ENCODE results near the gene VPREB3.
"Not testable (repeated sequence)": the region's sequence is repeated elsewhere in the genome, so short reads cannot be mapped to it uniquely, and the experiment has no call there.

The VPREB3 gene

DNA sequence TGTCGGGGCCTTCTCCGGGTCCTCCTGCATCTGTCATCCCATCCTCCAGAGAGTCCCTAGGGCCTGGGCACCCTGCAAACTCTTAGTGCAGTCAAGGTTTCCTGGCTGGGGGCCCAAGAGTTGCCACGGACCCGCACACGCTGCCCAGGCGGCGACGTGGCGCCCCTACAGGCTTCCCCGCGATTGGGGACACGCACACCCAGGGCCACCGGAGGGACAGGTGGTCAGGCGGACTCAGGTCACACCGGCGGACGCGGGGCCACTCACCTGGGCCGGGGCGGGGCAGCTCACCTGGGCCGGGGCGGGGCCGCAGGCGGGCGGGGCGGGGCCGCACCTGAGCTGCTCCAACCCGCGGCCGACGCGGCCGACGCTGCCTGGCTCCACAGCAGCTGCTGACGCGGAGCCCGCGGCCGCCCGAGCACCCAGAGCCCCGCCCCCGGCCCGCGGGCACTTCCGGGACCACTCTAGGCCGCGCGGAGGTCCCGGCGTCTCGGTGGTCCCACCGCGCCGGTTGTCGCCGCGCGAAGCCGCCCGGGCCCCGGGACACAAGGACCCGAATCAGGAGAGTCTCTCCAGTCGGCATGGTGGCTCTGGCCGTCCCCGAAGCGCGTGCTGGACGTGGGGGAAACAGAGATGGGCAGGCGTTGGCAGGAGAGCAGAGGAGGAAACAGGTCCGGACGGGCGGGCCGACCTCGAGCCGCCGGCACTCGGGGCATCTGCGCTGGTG is 3.3 kb downstream of the VPREB3 start, which contains the start of gene ZNF70:
TSS of gene ZNF70 (minus strand) at position 399 of the 727 bp plus-strand sequence. CDS start 5,972 bp downstream, outside the sequence.
- Histone ChIP-seq H3K27ac (ENCODE audit: low read depth, low read length, severe bottlenecking) (peak within 1 kb of the TSS; percentile 77), H3K4me3 (ENCODE audit: extremely low read depth, insufficient read depth, low read length, poor library complexity, severe bottlenecking) (peak within 1 kb of the TSS; percentile 89), H3K36me3 (ENCODE audit: control insufficient read depth, insufficient read depth, low read length) (peaks cover 10% of the 10 kb centered on the region), H3K4me1 (ENCODE audit: control insufficient read depth, insufficient read depth, low read length, poor library complexity, severe bottlenecking) (no peaks in the 10 kb centered on the region), H3K9me3 (ENCODE audit: control insufficient read depth, low read length) (no peaks in the 10 kb centered on the region)
- 1% methylated on average over 57 to 71 of the region's 78 CpGs for WGBS, 2 experiments (ENCODE audit: insufficient coverage in 2 of 2)

DNA sequence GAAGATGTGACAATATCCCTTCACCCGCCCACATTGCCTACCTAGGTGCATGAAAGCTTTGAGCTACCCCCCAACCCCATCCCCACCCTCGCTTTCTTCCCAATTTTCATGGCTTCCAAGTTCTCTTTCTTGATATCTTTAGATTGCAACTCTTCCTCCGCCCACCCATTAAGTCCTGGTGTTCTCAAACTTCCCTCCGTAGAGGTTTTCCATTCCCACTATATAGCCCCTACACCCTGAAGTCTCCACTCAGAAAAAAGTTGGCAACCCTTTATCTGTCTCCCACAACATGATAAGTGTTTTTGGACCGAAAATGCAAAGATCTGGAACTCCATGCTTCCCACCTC is 3.9 kb downstream of the VPREB3 start:
- 45 to 61% methylated on average over 4 to 5 of the region's 5 CpGs for WGBS, 2 experiments (ENCODE audit: insufficient coverage in 2 of 2)
- Histone ChIP-seq H3K36me3 (ENCODE audit: control insufficient read depth, insufficient read depth, low read length) (peaks cover 15% of the 10 kb centered on the region), H3K9me3 (ENCODE audit: control insufficient read depth, low read length) (no peaks in the 10 kb centered on the region), H3K4me1 (ENCODE audit: control insufficient read depth, insufficient read depth, low read length, poor library complexity, severe bottlenecking) (no peaks in the 10 kb centered on the region), H3K4me3 (ENCODE audit: extremely low read depth, insufficient read depth, low read length, poor library complexity, severe bottlenecking) (peak overlapping the region; percentile 89), H3K27ac (ENCODE audit: low read depth, low read length, severe bottlenecking) (peak overlapping the region; percentile 53)

DNA sequence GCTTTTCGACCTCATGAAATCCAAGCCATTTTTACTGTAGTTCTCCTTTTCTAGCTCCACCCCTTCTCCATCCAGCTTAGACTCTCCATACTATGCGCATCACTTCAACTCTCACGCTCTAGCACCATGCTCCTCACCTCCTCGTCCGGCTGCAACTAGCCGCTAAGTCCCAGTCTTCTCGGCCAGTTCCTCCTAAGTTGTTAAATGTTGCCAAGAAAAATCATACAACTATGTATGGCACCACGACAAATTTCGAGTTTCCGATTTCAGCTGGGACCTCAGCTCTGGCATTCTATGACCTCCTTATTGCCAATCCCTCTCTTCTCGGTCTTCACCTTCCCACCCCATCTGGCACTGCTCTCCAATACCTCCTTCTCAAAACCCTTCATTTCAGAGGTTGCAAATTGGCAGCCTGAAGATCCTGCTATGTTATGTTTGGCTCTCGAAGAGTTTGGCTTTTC is 4.4 kb downstream of the VPREB3 start:
- peak overlapping the region; percentile 89 for H3K4me3 ChIP-seq (ENCODE audit: extremely low read depth, insufficient read depth, low read length, poor library complexity, severe bottlenecking)
- H3K9me3 ChIP-seq (ENCODE audit: control insufficient read depth, low read length): no peaks in the 10 kb centered on the region

DNA sequence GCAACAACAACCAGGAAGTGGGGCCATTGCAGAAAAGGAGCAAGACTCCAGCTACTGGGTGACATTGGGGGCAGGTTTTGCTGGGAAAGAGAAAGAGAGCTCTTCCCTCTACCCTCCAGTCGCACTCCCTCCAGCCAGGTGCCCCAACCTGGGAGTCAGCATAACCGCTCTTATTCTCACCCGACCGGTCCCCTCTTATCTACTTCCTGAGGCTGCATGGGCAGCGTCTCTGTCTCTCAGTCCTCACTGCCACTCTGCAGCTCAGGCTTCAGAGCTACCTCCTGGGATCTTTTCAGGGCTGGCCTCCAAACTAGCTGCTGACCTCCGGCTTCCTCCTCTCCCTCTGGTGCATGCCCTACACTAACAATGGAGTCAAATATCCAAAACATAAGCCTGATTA is 8.4 kb downstream of the VPREB3 start:
- Histone ChIP-seq H3K27ac (ENCODE audit: low read depth, low read length, severe bottlenecking) (no peak overlapping the region), H3K36me3 (ENCODE audit: control insufficient read depth, insufficient read depth, low read length) (peaks cover 52% of the 10 kb centered on the region), H3K4me1 (ENCODE audit: control insufficient read depth, insufficient read depth, low read length, poor library complexity, severe bottlenecking) (no peaks in the 10 kb centered on the region), H3K4me3 (ENCODE audit: extremely low read depth, insufficient read depth, low read length, poor library complexity, severe bottlenecking) (no peak overlapping the region), H3K9me3 (ENCODE audit: control insufficient read depth, low read length) (no peaks in the 10 kb centered on the region)
- whole genome bisulfite sequencing, 2 experiments (ENCODE audit: insufficient coverage in 2 of 2): 93 to 97% methylated on average over 5 of the region's 6 CpGs

More for the DNA sequence above, 4.4 kb downstream of the VPREB3 start:
- Histone ChIP-seq H3K36me3 (ENCODE audit: control insufficient read depth, insufficient read depth, low read length) (peaks cover 19% of the 10 kb centered on the region), H3K4me1 (ENCODE audit: control insufficient read depth, insufficient read depth, low read length, poor library complexity, severe bottlenecking) (no peaks in the 10 kb centered on the region), H3K27ac (ENCODE audit: low read depth, low read length, severe bottlenecking) (no peak overlapping the region)
- 93 to 95% methylated on average over 11 to 12 of the region's 12 CpGs for WGBS, 2 experiments (ENCODE audit: insufficient coverage in 2 of 2)

DNA sequence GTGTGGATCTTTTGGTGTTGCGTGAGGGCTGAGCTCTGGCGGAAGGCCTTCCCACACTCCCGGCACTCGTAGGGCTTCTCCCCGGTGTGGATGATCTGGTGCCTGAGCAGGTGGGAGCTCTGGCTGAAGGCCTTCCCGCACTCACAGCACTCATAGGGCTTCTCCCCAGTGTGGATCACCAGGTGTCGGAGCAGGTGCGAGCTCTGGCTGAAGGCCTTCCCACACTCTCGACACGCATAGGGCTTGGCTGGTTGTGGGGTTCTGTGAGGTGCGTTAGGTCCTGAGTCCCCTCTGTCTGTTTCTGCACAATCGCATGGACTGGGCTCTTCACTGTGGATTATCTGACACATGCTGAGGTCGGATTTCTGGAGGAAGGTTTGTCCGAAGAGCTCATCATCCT is 9.7 kb downstream of the VPREB3 start:
- H3K27ac ChIP-seq (ENCODE audit: low read depth, low read length, severe bottlenecking): no peak overlapping the region
- no peaks in the 10 kb centered on the region for H3K4me1 ChIP-seq (ENCODE audit: control insufficient read depth, insufficient read depth, low read length, poor library complexity, severe bottlenecking)
- no peaks in the 10 kb centered on the region for H3K9me3 ChIP-seq (ENCODE audit: control insufficient read depth, low read length)
- WGBS, 2 experiments (ENCODE audit: insufficient coverage in 2 of 2): 94 to 96% methylated on average over 12 to 14 of the region's 14 CpGs
- peaks cover 52% of the 10 kb centered on the region for H3K36me3 ChIP-seq (ENCODE audit: control insufficient read depth, insufficient read depth, low read length)
- H3K4me3 ChIP-seq (ENCODE audit: extremely low read depth, insufficient read depth, low read length, poor library complexity, severe bottlenecking): no peak overlapping the region

DNA sequence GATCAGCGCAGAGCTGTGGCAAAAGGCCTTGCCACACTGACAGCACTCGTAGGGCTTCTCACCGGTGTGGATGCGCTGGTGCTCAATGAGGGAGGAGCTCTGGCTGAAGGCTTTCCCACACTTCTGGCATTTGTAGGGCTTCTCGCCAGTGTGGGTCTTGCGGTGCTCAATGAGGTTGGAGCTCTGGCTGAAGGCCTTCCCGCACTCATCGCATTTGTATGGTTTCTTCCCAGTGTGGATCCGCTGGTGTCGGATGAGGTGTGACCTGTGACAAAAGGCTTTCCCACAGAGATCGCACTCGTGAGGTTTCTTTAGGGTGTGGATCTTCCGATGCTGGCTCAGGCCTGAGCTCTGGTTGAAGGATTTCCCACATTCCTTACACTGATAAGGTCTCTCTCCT is 10.2 kb downstream of the VPREB3 start:
- WGBS, 2 experiments (ENCODE audit: insufficient coverage in 2 of 2): 96 to 99% methylated on average over 13 of the region's 13 CpGs
- H3K4me1 ChIP-seq (ENCODE audit: control insufficient read depth, insufficient read depth, low read length, poor library complexity, severe bottlenecking): no peaks in the 10 kb centered on the region

DNA sequence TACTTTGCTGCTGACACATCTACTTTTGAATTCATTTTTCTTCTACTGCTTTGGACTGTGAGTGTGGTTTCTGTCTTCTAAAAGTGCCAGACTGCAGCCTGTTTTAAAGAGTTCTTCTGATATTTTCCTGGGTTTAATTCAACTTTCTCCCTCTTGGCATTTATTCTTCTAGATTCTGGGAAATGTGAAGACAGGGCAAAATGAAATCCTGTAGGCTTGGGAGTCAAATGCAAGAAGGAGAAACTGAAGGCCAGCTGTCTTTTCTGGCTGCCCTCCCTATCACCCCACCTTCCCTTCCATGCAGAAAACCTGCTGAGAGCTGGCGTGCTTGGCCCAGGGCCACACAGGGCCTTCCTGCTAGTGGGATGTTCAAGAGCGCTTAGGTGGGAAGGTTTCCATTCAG is 10.9 kb downstream of the VPREB3 start:
- WGBS, 2 experiments (ENCODE audit: insufficient coverage in 2 of 2): 89% methylated on average over 2 of the region's 2 CpGs; no CpG with 5 or more reads in 1 of the 2 experiments
- no peak overlapping the region for H3K4me3 ChIP-seq (ENCODE audit: extremely low read depth, insufficient read depth, low read length, poor library complexity, severe bottlenecking)
- H3K27ac ChIP-seq (ENCODE audit: low read depth, low read length, severe bottlenecking): no peak overlapping the region

More for the DNA sequence above, 10.2 kb downstream of the VPREB3 start:
- Histone ChIP-seq H3K4me3 (ENCODE audit: extremely low read depth, insufficient read depth, low read length, poor library complexity, severe bottlenecking) (no peak overlapping the region), H3K27ac (ENCODE audit: low read depth, low read length, severe bottlenecking) (no peak overlapping the region), H3K9me3 (ENCODE audit: control insufficient read depth, low read length) (no peaks in the 10 kb centered on the region), H3K36me3 (ENCODE audit: control insufficient read depth, insufficient read depth, low read length) (peaks cover 52% of the 10 kb centered on the region)

DNA sequence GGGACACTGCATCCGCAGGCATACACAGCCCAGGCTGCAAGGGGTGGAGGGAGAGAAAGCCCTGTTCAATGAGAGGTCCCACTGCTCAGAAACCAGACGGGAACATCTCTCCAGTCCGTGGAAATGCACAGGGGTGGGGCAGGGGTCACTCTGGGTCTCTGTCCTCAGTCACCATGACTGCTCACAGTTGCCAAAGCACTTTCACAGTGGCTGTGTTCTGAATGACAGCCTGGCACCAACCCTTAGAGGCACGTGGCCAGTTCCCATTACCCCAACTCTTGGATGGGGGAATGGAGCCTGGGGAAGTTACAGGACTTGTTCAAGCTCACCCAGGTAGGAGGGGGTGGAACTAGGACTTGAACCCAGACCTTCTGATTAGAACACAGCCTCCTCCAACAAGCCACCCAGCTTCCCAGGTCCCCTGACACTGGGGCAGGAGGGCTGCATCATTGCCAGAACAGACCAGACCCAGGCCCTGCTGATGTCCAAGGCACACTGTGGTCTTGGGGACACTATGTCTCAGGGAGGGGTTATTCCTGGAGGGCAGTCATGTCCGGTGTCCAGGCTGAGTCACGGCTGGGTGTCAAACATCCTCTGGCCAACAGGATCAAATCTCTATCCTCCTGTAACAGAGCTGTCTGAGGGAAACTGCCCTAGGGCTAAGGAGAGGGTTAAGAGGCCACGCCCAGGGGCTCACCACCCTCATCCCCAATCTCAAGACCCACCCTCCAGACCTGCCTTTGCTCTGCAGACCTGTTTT is 11.5 kb downstream of the VPREB3 start:
- H3K36me3 ChIP-seq (ENCODE audit: control insufficient read depth, insufficient read depth, low read length): peaks cover 49% of the 10 kb centered on the region
- H3K4me3 ChIP-seq (ENCODE audit: extremely low read depth, insufficient read depth, low read length, poor library complexity, severe bottlenecking): no peak overlapping the region
- H3K4me1 ChIP-seq (ENCODE audit: control insufficient read depth, insufficient read depth, low read length, poor library complexity, severe bottlenecking): no peaks in the 10 kb centered on the region
- H3K27ac ChIP-seq (ENCODE audit: low read depth, low read length, severe bottlenecking): no peak overlapping the region
- no peaks in the 10 kb centered on the region for H3K9me3 ChIP-seq (ENCODE audit: control insufficient read depth, low read length)
- 88 to 100% methylated on average over 4 to 5 of the region's 7 CpGs for WGBS, 2 experiments (ENCODE audit: insufficient coverage in 2 of 2)

More for the DNA sequence above, 10.9 kb downstream of the VPREB3 start:
- H3K36me3 ChIP-seq (ENCODE audit: control insufficient read depth, insufficient read depth, low read length): peaks cover 52% of the 10 kb centered on the region
- no peaks in the 10 kb centered on the region for H3K4me1 ChIP-seq (ENCODE audit: control insufficient read depth, insufficient read depth, low read length, poor library complexity, severe bottlenecking)
- H3K9me3 ChIP-seq (ENCODE audit: control insufficient read depth, low read length): no peaks in the 10 kb centered on the region

DNA sequence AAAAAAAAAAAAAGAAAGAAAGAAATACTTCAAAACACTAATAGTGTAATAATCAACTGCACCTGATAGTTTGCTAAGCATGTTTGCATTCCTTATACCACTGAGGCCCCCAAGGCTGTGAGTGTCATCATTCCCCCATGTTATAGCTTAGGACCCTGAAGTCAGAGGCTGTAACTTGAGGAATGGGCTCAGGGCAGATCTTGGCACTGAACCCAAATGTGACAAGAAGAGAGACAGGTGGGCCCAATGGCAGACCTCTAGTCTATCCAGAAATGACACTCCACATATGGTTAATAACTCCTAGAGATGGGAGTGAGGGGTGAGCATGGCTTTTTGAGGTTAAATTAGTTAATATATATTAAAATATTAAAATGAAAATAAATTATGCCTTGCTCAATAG is 16.5 kb downstream of the VPREB3 start:
- Histone ChIP-seq H3K27ac (ENCODE audit: low read depth, low read length, severe bottlenecking) (no peak overlapping the region), H3K4me1 (ENCODE audit: control insufficient read depth, insufficient read depth, low read length, poor library complexity, severe bottlenecking) (no peaks in the 10 kb centered on the region), H3K4me3 (ENCODE audit: extremely low read depth, insufficient read depth, low read length, poor library complexity, severe bottlenecking) (no peak overlapping the region), H3K9me3 (ENCODE audit: control insufficient read depth, low read length) (no peaks in the 10 kb centered on the region), H3K36me3 (ENCODE audit: control insufficient read depth, insufficient read depth, low read length) (peaks cover 11% of the 10 kb centered on the region)

DNA sequence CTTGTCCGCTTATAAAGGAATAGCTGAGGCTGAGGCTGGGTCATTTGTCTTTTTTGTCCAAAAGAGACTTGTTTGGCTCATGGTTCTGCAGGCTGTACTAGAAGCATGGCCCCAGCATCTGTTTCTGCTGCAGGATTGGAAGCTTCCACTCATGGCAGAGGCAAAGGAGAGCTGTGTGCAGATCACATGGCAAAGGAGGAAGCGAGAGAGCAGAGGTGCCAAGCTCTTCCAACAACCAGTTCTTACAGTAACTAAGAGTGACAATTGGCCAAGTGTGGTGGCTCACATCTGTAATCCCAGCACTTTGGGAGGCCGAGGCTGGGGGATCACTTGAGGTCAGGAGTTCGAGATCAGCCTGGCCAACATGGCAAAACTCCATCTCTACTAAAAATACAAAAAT is 26.1 kb downstream of the VPREB3 start:
- not testable (repeated sequence) for H3K36me3 ChIP-seq (ENCODE audit: control insufficient read depth, insufficient read depth, low read length); H3K9me3 ChIP-seq (ENCODE audit: control insufficient read depth, low read length); H3K27ac ChIP-seq (ENCODE audit: low read depth, low read length, severe bottlenecking); H3K4me1 ChIP-seq (ENCODE audit: control insufficient read depth, insufficient read depth, low read length, poor library complexity, severe bottlenecking); H3K4me3 ChIP-seq (ENCODE audit: extremely low read depth, insufficient read depth, low read length, poor library complexity, severe bottlenecking)
- WGBS, 2 experiments (ENCODE audit: insufficient coverage in 2 of 2): 80 to 94% methylated on average over 1 to 2 of the region's 4 CpGs

DNA sequence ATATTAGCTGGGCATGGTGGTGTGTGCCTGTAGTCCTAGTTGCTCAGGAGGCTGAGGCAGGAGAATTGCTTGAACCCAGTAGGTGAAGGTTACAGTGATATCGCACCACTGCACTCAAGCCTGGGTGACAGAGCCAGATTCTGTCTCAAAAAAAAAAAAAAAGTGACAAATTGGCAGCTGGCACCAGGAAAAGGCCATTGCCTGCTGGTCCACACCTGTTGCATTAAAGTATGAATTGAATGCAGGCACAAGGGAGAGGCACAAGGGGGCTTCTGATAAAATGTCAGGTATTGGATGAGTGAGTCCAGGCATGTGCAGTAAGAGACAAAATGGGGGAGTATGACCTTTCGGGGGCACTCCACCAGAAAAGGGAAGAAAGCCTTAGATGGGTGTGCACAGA is 31.5 kb downstream of the VPREB3 start:
- H3K36me3 ChIP-seq (ENCODE audit: control insufficient read depth, insufficient read depth, low read length): no peaks in the 10 kb centered on the region
- no peaks in the 10 kb centered on the region for H3K9me3 ChIP-seq (ENCODE audit: control insufficient read depth, low read length)
- no peak overlapping the region for H3K4me3 ChIP-seq (ENCODE audit: extremely low read depth, insufficient read depth, low read length, poor library complexity, severe bottlenecking)
- H3K4me1 ChIP-seq (ENCODE audit: control insufficient read depth, insufficient read depth, low read length, poor library complexity, severe bottlenecking): no peaks in the 10 kb centered on the region
- WGBS, 2 experiments (ENCODE audit: insufficient coverage in 2 of 2): 89 to 90% methylated on average over 1 to 2 of the region's 2 CpGs
- H3K27ac ChIP-seq (ENCODE audit: low read depth, low read length, severe bottlenecking): no peak overlapping the region
